ENCODE results near the gene DPYSL4. TPM values are rescaled to one million over a fixed set of nuclear protein-coding genes. Genes with fewer than 3 reads are reported as not detected.

DPYSL4 gene
- total and polyA plus RNA-seq, 2 of the 13 experiments (the other 11 are each of a cell fraction or from before 2014, with no cell fraction given): 0.84 to 1.2 TPM

DNA sequence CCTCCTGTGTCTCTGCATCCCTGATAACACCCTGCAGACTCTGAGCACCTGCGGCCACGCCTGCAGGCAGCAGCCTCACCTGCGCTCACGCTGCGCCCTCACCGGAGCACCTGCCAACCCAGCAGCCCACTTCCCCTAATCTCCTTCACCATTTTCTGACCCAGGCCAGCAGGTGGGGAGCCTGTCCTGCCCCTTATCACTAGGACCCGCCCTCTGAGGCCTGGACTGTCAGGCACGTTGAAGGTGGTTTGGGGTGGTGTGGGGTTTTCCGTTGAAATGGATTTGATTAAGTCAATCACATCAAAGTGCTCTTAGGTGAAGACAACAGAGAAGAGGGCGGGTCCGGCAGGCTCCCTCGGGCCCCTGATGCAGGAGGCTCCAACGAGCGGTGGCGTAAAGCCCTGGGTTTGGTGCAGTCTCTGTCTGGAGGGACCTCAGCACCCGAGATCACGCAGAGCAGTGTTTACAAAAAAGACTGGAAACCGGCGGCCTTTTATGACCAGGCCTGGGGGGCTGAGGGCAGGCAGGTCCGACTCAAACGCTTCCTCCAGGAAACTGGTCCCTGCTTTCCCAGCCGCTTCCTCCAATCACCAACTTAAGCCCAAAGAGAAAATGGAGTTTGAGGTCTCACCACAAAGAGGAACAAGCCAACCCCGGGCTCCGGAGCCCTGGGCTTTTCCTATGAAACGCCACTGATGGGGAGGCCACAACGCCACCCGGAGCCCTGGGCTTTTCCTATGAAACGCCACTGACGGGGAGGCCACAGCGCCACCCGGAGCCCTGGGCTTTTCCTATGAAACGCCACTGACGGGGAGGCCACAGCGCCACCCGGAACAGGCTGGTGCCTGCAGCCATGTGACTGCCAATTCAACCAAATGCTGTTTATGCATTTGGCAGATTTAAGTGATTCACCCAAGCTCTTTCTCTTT is 45.5 kb downstream of the DPYSL4 start:
- CTCF ChIA-PET (ENCODE audit: low intra/inter-chr PET ratio, low total read pairs): no interaction called here
- in situ Hi-C loops (cut with HindIII; ENCODE audit: extremely low pct_ligation_motif_present, low pct_unique_long_range_greater_than_20kb) (no loop called here), intact Hi-C loops (cut with micrococcal nuclease; ENCODE audit: unreplicated experiment) (no loop called here)
- POLR2A ChIA-PET: no interaction called here
- Histone ChIP-seq H4K20me1 (ENCODE audit: insufficient read depth, low read length) (no peaks in the 10 kb centered on the region), H3K36me3 (replicated peaks in 1 of 2; ENCODE audit: control insufficient read depth in 1 of 2, insufficient read depth in 2 of 2, low read length in 2 of 2) (no peaks in the 10 kb centered on the region), H3K4me3 (replicated peaks in 1 of 3; ENCODE audit: insufficient read depth in 1 of 3, low read depth in 2 of 3, low read length in 3 of 3) (no peak overlapping the region), H3K9ac (ENCODE audit: insufficient read depth, low read depth, low read length) (no peak overlapping the region), H3K4me1 (ENCODE audit: insufficient read depth, low read length) (no peaks in the 10 kb centered on the region), H2AFZ (ENCODE audit: low read length) (no peak overlapping the region), H3K4me2 (ENCODE audit: low read depth, low read length) (no peak overlapping the region), H3K79me2 (ENCODE audit: insufficient read depth, low read length) (no peaks in the 10 kb centered on the region), H3K27me3 (ENCODE audit: control insufficient read depth in 1 of 2, insufficient read depth in 2 of 2, low read length in 2 of 2) (no peaks in the 10 kb centered on the region), H3K9me3 (ENCODE audit: low read length) (no peaks in the 10 kb centered on the region), H3K27ac (ENCODE audit: extremely low read length, insufficient read depth, low read length) (no peak overlapping the region)
- no TSS peak for BruUV-seq (replicated peaks)
- FAIRE-seq: no peak
- WGBS (ENCODE audit: low lambda C conversion rate): 79% methylated on average over 26 of the region's 35 CpGs
- TF ChIP-seq ARHGAP35 (CRISPR knock-in tag; IDR thresholded peaks at IDR 0.05; ENCODE audit: borderline replicate concordance) (no peak), MXI1 (IDR thresholded peaks at IDR 0.05; ENCODE audit: borderline replicate concordance, low read depth, low read length) (no peak), SNAPC2 (CRISPR knock-in tag; IDR thresholded peaks at IDR 0.05) (no peak), PRPF4 (IDR thresholded peaks at IDR 0.05; ENCODE audit: low read depth, low read length, poor library complexity, severe bottlenecking) (no peak), ZSCAN25 (CRISPR knock-in tag; IDR thresholded peaks at IDR 0.05) (no peak), MIER3 (CRISPR knock-in tag; IDR thresholded peaks at IDR 0.05; ENCODE audit: borderline replicate concordance) (no peak), ZSCAN9 (CRISPR knock-in tag; IDR thresholded peaks at IDR 0.05; ENCODE audit: borderline replicate concordance) (no peak)
- TF ChIP-seq, protein P1, sequence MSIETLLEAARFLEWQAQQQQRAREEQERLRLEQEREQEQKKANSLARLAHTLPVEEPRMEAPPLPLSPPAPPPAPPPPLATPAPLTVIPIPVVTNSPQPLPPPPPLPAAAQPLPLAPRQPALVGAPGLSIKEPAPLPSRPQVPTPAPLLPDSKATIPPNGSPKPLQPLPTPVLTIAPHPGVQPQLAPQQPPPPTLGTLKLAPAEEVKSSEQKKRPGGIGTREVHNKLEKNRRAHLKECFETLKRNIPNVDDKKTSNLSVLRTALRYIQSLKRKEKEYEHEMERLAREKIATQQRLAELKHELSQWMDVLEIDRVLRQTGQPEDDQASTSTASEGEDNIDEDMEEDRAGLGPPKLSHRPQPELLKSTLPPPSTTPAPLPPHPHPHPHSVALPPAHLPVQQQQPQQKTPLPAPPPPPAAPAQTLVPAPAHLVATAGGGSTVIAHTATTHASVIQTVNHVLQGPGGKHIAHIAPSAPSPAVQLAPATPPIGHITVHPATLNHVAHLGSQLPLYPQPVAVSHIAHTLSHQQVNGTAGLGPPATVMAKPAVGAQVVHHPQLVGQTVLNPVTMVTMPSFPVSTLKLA (IDR thresholded peaks at IDR 0.05): no peak
- TF ChIP-seq, protein P2, sequence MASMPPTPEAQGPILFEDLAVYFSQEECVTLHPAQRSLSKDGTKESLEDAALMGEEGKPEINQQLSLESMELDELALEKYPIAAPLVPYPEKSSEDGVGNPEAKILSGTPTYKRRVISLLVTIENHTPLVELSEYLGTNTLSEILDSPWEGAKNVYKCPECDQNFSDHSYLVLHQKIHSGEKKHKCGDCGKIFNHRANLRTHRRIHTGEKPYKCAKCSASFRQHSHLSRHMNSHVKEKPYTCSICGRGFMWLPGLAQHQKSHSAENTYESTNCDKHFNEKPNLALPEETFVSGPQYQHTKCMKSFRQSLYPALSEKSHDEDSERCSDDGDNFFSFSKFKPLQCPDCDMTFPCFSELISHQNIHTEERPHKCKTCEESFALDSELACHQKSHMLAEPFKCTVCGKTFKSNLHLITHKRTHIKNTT (CRISPR knock-in tag; IDR thresholded peaks at IDR 0.05): no peak
- TF ChIP-seq, protein P3, sequence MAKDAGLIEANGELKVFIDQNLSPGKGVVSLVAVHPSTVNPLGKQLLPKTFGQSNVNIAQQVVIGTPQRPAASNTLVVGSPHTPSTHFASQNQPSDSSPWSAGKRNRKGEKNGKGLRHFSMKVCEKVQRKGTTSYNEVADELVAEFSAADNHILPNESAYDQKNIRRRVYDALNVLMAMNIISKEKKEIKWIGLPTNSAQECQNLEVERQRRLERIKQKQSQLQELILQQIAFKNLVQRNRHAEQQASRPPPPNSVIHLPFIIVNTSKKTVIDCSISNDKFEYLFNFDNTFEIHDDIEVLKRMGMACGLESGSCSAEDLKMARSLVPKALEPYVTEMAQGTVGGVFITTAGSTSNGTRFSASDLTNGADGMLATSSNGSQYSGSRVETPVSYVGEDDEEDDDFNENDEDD (CRISPR knock-in tag; IDR thresholded peaks at IDR 0.05; ENCODE audit: borderline replicate concordance): no peak
- DNase-seq (ENCODE audit: low spot score): no peak
- no peak for ATAC-seq
